ENCODE data around the gene PAIP2.
"Not testable (repeated sequence)": the region's sequence is repeated elsewhere in the genome, so short reads cannot be mapped to it uniquely, and the experiment has no call there.

The PAIP2 gene

GRCh38 chr5:139310715-139311186, 30.9 kb upstream of the PAIP2 start:
- intact Hi-C loops (cut with DNase I); DNase-seq: not testable (repeated sequence)

- no peak for DNase-seq
- intact Hi-C loops (cut with DNase I) = no loop called here
These were observed 29.6 kb upstream of the PAIP2 start for GRCh38 chr5:139312075-139312474.

DNA sequence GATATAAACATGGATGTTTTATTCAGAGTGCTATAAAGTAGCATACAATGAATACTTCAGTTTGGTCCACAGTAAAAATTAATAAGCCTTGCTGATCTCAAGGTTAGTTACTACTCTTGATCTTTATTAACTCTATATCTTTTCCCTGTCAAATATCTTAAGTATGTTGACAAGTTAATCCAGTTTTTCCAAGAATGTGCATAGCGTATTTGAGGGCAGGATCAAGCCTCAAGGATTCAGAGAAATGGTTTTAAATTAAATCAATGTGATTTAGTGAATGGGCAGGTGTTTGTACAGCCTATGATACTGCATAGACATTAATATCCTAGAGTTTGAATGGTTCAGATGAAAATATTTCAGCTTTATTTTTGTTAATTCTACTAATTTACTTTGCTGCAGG, 27.4 kb upstream of the PAIP2 start:
- no peak for DNase-seq
- intact Hi-C loops (cut with DNase I) = no loop called here

GRCh38 chr5:139315056-139315615, 26.5 kb upstream of the PAIP2 start:
- no peak for DNase-seq
- intact Hi-C loops (cut with DNase I) = no loop called here

DNA sequence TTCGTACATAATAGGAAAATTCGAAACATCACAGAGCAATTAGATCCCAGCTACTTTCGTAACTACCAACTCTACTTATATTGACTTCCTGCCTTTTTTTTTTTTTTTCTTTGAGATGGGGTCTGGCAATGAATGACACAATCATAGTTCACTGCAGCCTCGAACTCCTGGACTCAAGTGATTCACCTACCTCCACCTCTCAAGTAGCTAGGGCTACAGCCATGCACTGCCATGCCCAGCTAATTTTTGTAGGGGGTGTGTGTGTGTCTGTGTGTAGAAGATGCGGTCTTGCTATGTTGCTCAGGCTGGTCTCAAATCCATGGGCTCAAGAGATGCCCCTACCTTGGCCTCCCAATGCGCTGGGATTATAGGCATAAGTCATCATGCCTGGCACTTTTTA, 5.8 kb upstream of the PAIP2 start:
- intact Hi-C loops (cut with DNase I) = no loop called here
- no peak for DNase-seq

- intact Hi-C loops (cut with DNase I) = loop anchor here (2.0 to 5.0 kb wide), 2 partner anchors 67 to 71 kb away; no protein-coding TSS in a partner anchor
- no peak for DNase-seq
These were observed 1.6 kb upstream of the PAIP2 start for GRCh38 chr5:139340051-139340450.

DNA sequence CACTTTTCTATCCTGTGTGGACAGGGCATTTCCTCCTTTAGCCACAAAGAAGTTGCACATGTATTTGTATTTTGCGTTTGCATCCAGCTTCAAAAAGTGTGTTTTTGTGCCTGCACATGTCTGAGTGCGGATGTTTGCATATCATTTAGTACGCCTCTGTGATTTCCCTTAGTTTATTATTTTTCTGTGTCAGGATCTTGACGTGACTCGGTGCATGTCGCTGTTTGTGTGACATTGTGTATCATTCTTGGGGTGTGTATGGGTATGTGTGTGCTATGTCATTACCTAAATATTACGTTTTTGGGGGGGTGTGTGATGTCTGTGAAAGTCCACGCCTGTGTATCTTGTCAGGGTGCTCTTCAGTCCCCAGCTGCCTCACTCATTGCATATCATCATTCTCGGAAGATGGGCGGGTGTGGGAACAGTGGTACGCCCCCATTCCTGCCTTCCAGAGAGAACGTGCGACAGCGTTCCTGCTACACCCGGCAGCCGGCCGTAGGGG, 416 bp upstream of the PAIP2 start:
- intact Hi-C loops (cut with DNase I) = loop anchor here (2.0 to 5.0 kb wide), 2 partner anchors 66 to 72 kb away; no protein-coding TSS in a partner anchor
- peak in 1 of 42 donors; percentile 3 for DNase-seq

- intact Hi-C loops (cut with DNase I) = loop anchor here (2.0 to 5.0 kb wide), 2 partner anchors 48 to 65 kb away; no protein-coding TSS in a partner anchor
- no peak for DNase-seq
These were observed 719 bp downstream of the PAIP2 start for GRCh38 chr5:139342423-139342723.

DNA sequence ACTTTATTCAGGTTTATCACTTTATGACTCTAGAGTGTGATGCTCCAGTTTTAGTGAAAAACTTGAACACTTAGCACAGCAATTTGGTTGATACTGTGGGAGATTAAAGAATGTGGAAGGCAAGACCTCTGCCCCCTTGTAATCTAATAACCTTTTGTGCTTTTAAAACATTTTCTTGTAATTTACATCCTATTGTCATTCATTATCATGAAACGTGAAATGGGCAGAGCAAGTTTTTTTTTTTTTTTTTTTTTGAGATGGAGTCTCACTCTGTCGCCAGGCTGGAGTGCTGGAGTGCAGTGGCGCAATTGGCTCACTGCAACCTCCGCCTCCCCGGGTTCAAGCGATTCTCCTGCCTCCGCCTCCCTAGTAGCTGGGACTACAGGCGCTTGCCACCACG, 1.8 kb downstream of the PAIP2 start:
- intact Hi-C loops (cut with DNase I) = loop anchor here (2.0 to 5.0 kb wide), 2 partner anchors 49 to 64 kb away; no protein-coding TSS in a partner anchor
- no peak for DNase-seq

DNA sequence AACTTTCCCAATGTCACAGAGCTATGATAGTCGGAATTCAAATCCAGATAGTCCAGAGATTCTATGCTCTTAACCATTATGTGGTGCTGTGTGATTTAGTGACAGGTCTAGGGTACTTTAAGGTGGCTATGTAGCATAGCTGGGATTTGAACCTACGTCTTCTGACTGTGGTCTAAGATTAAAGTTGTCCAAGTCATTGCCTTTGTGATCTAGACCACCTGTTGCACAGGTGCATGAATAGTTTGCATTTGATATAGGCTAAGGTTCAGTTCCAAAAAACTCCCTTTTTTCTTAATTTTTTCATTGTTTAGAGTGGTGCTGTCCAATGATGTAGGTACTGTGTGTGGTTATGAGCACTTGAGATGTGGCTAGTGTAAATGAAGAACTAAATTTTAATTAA, 2.5 kb downstream of the PAIP2 start:
- DNase-seq = no peak
- intact Hi-C loops (cut with DNase I) = loop anchor here (5.0 kb wide), 1 partner anchor 63 kb away; no protein-coding TSS in a partner anchor

DNA sequence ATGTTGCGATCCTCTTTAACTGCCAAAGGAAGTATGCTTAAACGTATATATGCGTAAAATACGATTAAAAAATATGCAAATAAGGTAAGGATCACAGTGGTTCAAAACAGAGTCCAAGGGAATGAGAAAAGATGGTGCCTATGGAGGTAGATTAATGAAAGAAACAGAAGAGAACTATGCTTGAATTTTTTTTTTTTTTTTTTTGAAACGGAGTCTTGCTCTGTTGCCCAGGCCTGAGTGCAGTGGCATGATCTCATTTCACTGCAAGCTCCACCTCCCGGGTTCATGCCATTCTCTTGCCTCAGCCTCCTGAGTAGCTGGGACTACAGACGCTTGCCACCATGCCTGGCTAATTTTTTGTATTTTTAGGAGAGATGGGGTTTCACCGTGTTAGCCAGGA, 3.8 kb downstream of the PAIP2 start:
- intact Hi-C loops (cut with DNase I); DNase-seq: not testable (repeated sequence)

GRCh38 chr5:139347863-139348262, 6.2 kb downstream of the PAIP2 start:
- DNase-seq; intact Hi-C loops (cut with DNase I): not testable (repeated sequence)

DNA sequence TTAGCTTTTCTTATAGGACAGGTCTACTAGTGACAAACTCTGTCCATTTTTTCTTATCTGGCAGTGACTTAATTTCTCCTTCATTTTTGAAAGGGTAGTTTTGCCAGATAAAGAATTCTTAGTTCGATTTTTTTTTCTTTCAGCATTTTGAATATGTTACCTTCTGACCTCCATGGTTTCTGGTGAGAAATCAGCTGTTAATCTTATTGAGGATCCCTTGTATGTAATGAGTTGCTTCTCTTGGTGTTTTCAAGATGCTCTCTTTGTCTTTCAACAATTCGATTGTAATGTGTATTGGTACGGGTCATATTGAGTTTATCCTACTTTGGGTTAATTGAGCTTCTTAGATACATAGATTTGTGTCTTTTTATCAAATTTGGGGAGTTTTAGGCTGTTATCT, 12.5 kb downstream of the PAIP2 start:
- intact Hi-C loops (cut with DNase I) = no loop called here
- DNase-seq = no peak

- DNase-seq; intact Hi-C loops (cut with DNase I): not testable (repeated sequence)
These were observed 14.2 kb downstream of the PAIP2 start for GRCh38 chr5:139355900-139356299.

GRCh38 chr5:139358064-139358463, 16.4 kb downstream of the PAIP2 start:
- intact Hi-C loops (cut with DNase I) = no loop called here
- DNase-seq = peak in 1 of 42 donors; percentile 7

- DNase-seq = peak in 3 of 42 donors; percentile 2 to 6 (median 4)
- intact Hi-C loops (cut with DNase I) = no loop called here
These were observed 18.7 kb downstream of the PAIP2 start for GRCh38 chr5:139360384-139360783.

- peak in 1 of 42 donors; percentile 1 for DNase-seq
- intact Hi-C loops (cut with DNase I) = no loop called here
These were observed 20.3 kb downstream of the PAIP2 start for GRCh38 chr5:139361835-139362429.

GRCh38 chr5:139363937-139364336, 22.3 kb downstream of the PAIP2 start:
- peak in 1 of 42 donors; percentile 3 for DNase-seq
- intact Hi-C loops (cut with DNase I) = no loop called here

- DNase-seq = no peak
- intact Hi-C loops (cut with DNase I) = no loop called here
These were observed 22.8 kb downstream of the PAIP2 start for GRCh38 chr5:139364466-139364865.

DNA sequence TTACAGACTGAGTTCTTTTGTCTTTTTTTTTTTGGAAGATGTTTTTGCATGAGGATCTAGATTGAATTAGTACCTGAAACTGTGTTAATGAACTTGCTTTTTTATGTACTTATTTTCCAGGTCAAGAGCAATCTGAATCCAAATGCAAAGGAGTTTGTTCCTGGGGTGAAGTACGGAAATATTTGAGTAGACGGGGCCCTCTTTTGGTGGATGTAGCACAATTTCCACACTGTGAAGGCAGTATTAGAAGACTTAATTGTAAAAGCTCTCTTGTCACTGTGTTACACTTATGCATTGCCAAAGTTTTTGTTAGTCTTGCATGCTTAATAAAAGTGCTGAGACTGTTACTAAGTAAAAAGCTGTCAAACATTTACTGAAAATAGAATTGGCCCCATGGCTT, 27.0 kb downstream of the PAIP2 start:
- DNase-seq = peak in 3 of 42 donors; percentile 5 to 25 (median 21)
- intact Hi-C loops (cut with DNase I) = no loop called here

DNA sequence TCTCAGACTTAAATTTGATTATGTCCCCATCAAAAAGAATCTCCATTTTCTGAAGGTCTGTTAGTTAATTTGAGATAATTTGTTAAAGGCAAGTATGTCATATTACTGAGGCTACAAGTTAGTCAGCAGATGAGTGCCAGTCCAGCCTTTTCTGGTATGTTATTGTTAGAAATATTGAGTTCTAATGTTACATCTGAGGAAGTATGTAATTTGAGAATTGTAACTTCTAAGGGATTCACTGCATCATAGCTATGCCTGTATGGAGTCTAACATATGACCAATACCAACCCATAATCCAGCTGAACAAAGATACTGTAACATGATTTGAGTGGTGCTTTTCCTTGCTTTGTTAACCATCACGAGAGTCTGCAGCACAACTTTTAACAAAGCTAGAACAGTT, 27.5 kb downstream of the PAIP2 start:
- no peak for DNase-seq
- intact Hi-C loops (cut with DNase I) = no loop called here
